ENCODE results near the gene BDH1. TPM values are rescaled to one million over a fixed set of nuclear protein-coding genes. Genes with fewer than 3 reads are reported as not detected.
A peak's percentile ranks its signal among the peaks of the same experiment; 100 is the strongest.

BDH1 gene
- total and polyA plus RNA-seq, 2 of the 8 experiments (the other 6 are each of a cell fraction or from before 2014, with no cell fraction given): 27.2 to 28.1 TPM

- peak; percentile 61 for TF ChIP-seq E2F6 (IDR thresholded peaks at IDR 0.05)
Observed at GRCh38 chr3:197511853-197512635, 43.7 kb downstream of the BDH1 start (continued).
